GM13977 (cell line): Measurements from ENCODE around the gene UAP1L1.

Source experiments
- DNase-seq: peaks from one replicate; pipeline ENCODE4 v3.0.0; 2012; ENCODE audit warnings: low spot score
- in situ Hi-C: fragments of 300-500 bp; cut with MboI; formaldehyde crosslinking; loops from one replicate; pipeline ENCODE4 v1.12.0; 2022; ENCODE audit warnings: low sequenced_read_pairs, low pct_unique_long_range_greater_than_20kb, mixed read lengths, inconsistent platforms; ENCODE audit not compliant: unreplicated experiment
- TF ChIP-seq, protein P1 (sequence below): IDR thresholded peaks from 2 replicates; pipeline ENCODE4 v1.5.1; 2012; ENCODE audit warnings: mild to moderate bottlenecking, control low read depth; ENCODE audit not compliant: insufficient read depth; ENCODE audit errors: extremely low read depth, missing control alignments

The UAP1L1 gene

DNA sequence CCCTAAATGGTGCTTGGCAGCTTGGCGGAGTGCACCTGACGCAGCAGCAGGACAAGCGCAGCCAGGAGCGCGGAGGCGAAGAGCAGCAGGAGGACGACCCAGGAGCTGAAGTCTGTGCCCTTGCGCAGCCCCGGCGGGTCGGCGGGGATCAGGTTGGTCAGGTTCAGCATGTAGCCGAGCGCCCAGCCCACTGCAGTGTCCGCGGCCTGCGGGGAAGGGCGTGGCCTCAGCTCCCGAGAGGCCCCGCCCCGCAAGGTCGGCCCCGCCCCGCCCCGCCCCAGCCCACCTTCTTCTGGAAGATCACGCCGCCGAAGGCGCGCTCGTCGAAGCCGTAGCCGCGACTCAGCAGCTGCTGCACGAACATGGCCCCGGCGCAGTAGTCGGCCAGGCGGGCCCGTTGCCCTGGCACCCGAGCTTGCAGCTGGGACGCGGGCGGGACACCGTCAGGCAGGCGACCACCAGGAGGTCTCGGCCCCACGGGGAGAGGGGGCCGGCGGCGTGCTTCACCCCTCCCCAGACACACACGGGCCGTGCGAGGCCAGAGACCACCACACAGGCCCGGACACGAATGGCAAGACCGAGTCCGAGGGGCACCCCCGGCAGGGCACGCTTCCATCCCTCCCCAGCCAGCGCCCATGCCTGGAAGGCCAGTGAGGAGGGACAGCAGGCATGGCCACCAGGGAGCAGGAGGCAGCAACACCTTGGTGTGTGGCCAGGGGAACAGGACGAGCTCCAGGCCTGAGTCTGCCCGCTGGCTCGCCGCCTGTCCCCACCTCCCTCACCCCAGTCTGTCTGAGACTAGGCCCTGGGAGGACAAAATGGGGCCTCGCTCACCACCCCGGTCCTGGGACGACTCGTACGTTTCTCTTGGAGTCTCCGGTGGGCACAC, 28.4 kb upstream of the UAP1L1 start:
- in situ Hi-C loops, result no loop called here
- TF ChIP-seq, protein P1, sequence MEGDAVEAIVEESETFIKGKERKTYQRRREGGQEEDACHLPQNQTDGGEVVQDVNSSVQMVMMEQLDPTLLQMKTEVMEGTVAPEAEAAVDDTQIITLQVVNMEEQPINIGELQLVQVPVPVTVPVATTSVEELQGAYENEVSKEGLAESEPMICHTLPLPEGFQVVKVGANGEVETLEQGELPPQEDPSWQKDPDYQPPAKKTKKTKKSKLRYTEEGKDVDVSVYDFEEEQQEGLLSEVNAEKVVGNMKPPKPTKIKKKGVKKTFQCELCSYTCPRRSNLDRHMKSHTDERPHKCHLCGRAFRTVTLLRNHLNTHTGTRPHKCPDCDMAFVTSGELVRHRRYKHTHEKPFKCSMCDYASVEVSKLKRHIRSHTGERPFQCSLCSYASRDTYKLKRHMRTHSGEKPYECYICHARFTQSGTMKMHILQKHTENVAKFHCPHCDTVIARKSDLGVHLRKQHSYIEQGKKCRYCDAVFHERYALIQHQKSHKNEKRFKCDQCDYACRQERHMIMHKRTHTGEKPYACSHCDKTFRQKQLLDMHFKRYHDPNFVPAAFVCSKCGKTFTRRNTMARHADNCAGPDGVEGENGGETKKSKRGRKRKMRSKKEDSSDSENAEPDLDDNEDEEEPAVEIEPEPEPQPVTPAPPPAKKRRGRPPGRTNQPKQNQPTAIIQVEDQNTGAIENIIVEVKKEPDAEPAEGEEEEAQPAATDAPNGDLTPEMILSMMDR, result no peak
- DNase-seq, result no peak

DNA sequence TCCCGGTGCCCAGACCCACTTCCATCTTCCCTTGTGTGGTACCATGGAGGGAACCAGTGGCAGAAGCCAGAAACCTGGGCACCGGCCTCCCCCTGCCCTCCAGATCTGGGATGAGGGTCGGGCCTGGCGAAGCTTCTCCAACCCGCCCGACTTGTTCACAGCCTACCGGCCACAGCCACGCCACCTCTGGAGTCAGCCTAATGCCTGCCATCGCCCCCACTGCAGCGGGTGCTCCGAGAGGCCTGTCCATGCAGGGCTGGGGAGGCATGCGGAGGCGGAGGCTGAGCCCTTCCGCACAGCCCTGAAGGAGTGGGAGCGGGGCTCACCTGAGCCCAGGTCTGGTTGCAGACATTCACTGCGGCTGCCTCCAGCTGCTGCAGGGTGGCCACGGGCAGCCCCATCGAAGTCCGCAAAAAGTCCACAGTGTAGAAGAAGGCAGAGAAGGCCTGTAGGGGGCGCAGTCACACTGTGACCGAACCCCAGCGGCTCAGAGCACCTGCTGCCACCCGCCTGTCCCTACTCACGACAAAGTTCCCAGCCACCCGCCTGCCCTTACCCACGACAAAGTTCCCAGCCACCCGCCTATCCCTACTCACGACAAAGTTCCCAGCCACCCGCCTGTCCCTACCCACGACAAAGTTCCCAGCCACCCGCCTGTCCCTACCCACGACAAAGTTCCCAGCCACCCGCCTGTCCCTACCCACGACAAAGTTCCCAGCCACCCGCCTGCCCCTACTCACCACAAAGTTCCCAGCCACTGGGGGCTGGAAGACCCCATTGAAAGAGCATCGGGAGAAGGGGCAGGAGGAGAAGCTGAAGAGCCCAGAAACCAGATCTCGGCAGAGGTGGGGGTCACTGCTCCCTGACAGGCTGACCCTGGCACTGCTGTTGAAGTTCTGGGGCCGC, 27.5 kb upstream of the UAP1L1 start:
- in situ Hi-C loops, result no loop called here
- TF ChIP-seq, protein P1, result peak; percentile 49
- DNase-seq, result peak; percentile 84

DNA sequence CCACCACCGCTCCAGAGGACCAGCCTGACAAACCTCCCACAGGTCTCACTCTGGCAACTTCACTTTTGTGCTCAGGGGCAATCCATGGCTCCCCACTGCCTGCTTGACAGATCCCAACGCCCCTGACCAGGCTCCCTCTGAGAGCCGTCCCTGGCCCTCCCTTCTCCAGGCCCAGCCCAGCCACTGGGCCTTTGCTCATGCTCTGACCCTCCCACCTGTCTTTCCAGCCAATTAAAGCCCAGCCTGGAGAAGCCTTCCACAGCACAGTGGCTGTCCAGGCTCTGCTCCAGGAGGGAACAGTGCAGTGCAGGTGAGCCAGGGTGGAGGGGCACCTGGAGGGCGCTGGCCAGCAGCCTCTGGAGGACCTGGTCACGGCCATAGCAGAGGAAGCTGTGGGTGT, 26.7 kb upstream of the UAP1L1 start:
- DNase-seq, result no peak
- in situ Hi-C loops, result no loop called here
- TF ChIP-seq, protein P1, result no peak

DNA sequence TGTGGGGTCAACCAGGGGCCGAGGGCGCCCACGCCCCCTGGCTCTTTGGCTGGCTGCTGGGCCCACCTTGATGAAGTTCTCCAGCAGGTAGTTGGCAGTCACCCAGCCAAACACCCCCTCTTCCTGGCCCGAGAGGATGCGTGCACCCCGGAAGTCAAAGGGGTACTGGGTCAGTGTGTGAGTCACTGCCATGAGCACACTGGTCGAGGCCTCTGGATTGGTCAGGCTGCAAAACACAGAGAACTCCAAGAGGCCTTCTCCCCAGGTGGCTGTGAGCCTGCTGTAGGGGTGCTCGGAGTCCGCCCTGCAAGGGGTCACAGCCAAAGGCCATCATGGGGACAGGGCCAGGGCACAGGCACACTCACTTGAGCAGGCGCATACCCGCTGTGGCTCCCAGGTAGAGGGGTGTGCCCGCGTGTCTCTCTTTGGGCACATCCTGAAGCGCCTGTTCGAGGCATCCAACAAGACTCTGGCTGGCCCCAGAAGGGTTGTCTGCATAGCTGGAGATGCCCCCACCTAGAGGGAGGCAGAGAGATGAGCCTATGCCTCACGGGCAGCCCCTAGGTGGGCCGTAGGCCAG, 26.1 kb upstream of the UAP1L1 start:
- TF ChIP-seq, protein P1, result no peak
- in situ Hi-C loops, result no loop called here
- no peak for DNase-seq

DNA sequence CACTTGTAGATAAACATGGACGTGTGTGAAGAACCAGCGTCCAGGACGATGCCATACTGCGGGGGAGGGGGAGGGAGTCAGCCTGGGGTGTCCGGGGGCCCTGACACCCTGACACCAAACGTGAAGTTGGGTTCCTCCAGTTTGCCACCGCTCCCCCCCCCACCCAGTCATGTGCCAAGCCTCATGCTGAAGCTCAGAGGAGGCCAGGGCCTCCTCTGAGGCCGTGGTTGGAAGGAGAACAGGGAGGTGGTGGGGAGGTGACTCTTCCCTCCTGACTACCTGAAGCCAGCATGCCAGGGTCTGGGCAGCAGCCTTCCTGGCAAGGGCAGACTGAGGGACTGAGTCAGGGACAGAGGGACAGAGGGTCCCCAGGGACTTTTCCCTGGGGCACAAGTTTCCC, 25.0 kb upstream of the UAP1L1 start:
- in situ Hi-C loops, result no loop called here
- TF ChIP-seq, protein P1, result no peak
- no peak for DNase-seq
